Stimulated activated CD4-positive, alpha-beta T cell treated with anti-CD3 and anti-CD28 coated beads, Interleukin-12 subunit alpha, Interleukin-12 subunit beta, amount 100 ng/mL, for 4 hours (primary cell): Measurements from ENCODE around the gene OR6B3.

Experiments
- DNase-seq: peaks from one replicate; pipeline ENCODE4 v3.0.0-alpha.2; 2020

Gene OR6B3

DNA sequence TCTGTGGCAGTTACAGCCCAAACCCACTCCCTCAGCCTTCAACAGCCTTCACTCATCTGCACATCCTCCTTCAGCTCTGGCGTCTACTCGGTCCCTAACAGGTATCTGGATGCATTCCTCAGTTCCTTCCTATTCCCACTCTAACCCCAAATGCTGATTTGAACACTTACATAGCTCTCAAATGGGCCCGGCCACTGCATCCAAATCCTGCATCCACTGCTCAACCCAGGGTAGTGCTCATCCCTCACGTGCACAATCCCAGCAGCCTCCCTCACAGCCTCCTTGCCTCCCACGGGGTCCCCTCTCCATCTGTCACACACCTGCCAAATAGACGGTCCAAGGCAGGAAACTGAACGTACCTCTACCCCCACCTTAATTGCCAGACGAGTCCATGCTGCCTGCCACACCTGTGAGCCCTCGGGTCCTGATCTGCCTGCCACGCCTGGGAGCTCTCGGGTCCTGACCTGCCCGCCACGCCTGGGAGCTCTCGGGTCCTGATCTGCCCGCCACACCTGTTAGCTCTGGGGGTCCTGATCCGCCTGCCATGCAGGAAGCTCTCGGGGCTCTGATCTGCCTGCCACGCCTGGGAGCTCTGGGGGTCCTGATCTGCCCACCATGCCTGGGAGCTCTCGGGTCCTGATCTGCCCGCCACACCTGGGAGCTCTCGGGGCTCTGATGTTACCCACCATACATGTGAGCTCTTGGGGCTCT, 9.9 kb downstream of the OR6B3 start:
- DNase-seq = no peak

- DNase-seq = no peak
Observed at GRCh38 chr2:240042740-240043139, 10.6 kb downstream of the OR6B3 start.

- no peak for DNase-seq
Observed at GRCh38 chr2:240041363-240041762, 12.0 kb downstream of the OR6B3 start.

DNA sequence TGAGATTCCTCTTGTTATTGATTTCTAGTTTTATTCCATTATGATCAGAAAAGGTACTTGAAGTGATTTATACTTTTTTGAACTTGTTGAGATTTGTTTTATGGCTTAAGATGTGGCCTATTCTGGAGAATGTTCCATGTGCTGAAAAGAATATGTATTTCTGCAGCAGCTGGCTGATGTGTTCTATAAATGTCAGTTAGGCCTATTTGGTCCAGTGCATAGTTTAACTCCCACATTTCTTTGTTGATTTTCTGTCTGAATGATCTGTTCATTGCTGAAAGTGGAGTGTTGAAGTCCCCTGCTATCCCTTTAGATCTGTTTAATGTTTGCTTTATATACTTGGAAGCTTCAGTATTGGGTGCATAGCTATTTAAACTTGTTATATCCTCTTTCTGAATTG, 16.0 kb downstream of the OR6B3 start:
- no peak for DNase-seq

DNA sequence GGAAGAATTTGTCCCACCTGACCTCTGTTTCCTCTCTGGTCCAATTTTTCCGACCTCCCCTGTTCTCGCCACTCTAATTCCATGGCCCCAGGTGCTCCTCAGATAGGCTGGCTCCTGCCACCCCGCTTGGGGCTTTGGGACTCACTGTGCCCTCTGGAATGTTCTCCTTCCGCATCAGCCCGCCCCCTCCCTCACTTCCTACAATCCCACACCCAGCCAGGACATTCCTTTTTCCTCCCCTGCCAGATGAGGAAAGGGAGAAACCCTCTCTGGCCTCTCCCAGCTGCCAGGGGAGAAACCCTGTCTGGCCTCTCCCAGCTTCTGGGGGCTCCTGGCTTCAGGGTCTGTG, 20.0 kb downstream of the OR6B3 start:
- DNase-seq = no peak

DNA sequence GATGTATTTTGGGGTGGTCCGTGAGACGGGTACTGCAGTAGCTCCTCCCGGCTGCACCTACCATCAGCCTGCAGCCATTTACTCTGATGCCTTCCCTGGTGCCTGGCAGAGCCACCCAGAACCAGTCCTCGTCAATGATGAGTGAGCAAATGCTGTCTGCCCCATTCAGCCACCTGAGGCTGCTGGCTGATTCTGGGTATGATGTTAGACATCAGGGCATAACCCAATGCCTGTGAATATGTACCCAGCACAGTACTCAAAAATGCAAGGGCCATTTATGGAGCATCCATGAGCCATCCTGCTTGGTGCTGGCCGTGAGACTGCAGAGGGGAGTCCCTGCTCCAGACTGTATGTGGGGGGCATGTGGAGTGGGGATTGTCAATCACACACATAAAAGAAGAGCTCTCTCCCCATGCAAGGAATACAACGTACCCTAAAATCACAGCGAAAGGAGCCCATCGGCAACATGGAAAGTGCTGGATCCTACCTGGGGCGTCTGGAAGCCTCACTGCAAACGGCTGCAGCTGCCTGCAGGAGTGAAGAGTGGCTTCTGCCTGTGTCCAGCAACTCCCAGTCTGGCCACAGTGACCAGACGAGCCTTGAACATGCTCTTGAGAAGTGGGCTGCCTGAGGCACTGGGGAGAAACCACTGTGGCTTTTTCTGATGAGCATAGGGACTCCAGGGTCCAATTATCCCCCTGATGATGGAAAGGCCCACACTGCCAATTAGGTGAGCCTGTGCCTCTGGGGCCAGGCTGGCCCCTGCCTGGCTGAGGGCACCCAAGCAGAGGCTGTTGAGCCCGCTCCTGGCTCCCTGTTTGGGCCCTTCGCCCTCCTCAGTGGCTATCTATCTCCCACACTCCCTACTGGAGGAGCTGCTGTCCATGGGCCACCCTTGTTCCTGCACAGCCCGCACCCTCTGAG, 20.7 kb downstream of the OR6B3 start:
- no peak for DNase-seq

DNA sequence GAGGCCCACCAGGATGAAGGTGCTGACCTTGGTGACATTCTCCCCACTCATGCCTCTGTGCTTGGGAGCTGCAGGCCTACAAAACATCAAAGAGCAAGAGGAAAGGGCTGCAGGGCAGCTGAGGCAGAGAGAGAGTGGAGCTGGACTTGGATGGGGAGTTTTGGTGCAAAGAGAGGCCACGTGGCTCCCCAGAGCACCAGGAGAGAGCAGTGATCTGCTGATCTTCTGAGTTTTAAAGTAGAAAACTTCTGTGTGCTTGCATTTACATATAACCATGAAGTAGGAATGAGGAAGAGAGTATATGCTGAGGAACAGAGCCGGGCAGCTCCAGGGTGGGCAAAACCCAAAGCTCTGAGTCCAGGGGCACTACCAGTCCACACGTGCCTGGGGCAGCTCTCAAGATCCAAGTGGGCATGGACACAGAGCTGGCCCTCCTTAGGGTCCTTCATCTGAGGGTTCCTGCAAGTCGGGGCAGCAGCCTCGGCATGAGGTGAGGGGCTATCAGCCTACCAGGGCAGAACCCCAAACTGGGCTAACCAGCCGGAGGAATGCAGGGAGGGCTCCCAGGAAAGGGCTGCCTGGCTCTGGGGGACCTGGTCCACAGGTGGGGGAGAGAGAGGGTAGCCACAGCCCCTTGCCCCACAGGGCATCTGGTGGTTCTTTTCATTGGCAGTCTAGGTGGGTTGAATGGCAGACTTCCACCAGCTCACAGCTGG, 22.8 kb downstream of the OR6B3 start, which contains the start of gene OR6B2:
Gene OR6B2, minus strand, starts transcription at position 51 of the 716 bp plus-strand sequence. Its CDS starts 0 bp downstream, at position 51.
- no peak for DNase-seq

DNA sequence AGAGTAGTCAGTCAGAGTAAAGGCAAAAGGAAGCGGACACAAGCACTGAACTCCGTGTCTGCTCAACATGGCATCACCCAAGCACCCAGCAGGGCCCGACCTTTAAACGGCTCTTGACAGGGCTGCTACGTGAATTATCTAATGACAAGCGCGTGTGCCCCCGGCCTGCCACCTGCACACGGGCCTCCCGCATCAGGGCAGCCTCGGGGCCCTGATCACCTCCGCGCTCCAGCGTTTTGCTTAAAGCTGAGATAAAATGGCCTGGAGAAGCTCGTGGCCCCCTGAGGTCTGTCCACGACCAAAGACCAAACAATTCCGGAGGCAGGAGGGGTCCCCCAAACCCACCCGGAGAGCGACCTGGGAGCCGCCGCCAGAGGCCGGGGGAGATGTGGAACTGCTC, 28.6 kb downstream of the OR6B3 start:
- peak; percentile 12 for DNase-seq

GRCh38 chr2:240023792-240024191, 29.5 kb downstream of the OR6B3 start:
- no peak for DNase-seq

DNA sequence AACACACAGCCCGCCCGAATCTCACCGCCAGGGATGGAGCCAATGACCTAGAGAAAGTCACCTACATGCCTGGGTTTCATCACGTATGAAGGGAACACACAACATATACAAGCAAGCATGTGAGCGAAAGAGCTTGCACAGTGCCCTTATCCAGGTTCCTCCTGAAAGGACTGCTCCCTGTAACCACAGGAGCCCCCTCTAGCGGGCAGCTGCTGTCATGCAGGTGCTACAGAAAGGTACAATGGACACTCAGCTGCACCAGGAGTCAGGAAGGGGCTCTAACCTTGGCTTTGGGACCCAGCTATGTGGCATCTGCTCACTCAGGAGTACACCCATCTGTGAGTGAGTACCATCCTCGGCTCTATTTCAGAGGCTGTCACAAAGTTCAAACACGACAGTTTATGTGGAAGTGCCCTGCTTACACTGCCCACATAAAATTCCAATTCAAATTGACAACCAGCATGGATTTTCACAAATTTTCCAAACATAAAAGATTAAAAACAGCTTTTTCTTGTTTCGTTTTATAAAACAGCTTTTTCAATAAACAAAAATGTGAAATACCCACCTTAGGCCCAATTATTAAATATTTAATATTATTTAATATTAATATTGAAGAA, 31.7 kb downstream of the OR6B3 start:
- DNase-seq = peak; percentile 61

DNA sequence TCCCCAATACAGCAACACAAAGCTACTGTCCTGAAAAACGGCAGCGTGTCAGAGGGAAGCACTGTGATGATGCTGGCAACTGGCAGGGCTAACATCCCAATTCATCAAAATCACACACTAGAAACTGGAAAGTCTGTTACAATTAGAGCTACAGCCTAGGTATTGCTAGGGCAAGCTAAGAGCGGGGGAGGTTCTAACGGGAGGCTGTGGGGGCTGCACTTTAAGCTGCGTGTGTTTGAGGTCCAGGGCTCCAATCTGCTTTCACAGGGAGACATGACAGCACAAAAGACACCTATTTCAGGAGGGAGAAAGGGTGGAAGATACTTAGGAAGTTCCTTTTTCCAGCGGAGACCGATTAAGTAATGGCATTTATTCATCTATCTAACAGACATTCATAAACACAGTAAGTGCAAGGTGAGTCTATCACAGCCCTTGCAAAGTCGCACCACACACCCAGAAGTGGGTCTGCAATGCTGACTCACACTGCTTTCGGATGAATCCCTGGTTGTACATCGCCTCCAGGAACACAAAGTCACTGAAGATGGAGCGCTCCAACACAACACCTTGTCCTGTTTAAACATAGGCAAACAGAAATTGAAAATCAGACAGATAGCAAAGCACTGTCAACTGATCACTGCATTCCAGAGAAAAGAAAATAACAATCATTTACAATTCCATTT, 35.1 kb downstream of the OR6B3 start:
- no peak for DNase-seq

- no peak for DNase-seq
Observed at GRCh38 chr2:240014327-240014726, 39.0 kb downstream of the OR6B3 start.

GRCh38 chr2:240013343-240013742, 40.0 kb downstream of the OR6B3 start:
- no peak for DNase-seq

GRCh38 chr2:240002983-240003382, 50.3 kb downstream of the OR6B3 start:
- DNase-seq = no peak

- DNase-seq = no peak
Observed at GRCh38 chr2:240000671-240001070, 52.6 kb downstream of the OR6B3 start.

- DNase-seq = no peak
Observed at GRCh38 chr2:239997686-239998409, 55.5 kb downstream of the OR6B3 start.
